ENCODE results near the gene AP2A2. TPM values are rescaled to one million over a fixed set of nuclear protein-coding genes. Genes with fewer than 3 reads are reported as not detected.

The AP2A2 gene
- 27.8 to 37.0 TPM (median 35.6 TPM) in 5 replicates for total RNA-seq (2022; extraction: Qiagen RNA extraction; ENCODE audit: low read depth)

GRCh38 chr11:925496-926301, at the start of gene AP2A2:
AP2A2 (plus strand) TSS chr11:925870; CDS start chr11:926022, 152 bp downstream.

GRCh38 chr11:910589-911030, 15.1 kb upstream of the AP2A2 start, which contains the start of gene CHID1:
CHID1 (minus strand) TSS chr11:910810; CDS start chr11:904816, 5,994 bp downstream.

GRCh38 chr11:1036303-1036923, 110.7 kb downstream of the AP2A2 start, which contains the start of gene MUC6:
MUC6 (minus strand) TSS chr11:1036718; CDS start chr11:1036655, 63 bp downstream.

Other genes starting within 250 kb of the AP2A2 start
- gene DEAF1, start 230.6 kb upstream of the AP2A2 start, total RNA-seq (2022; extraction: Qiagen RNA extraction; ENCODE audit: low read depth) = 26.8 to 38.2 TPM (median 36.6 TPM) in 5 replicates
- 9.1 to 10.8 TPM (median 10.0 TPM) in 5 replicates for gene TMEM80, start 230.1 kb upstream of the AP2A2 start, total RNA-seq (2022; extraction: Qiagen RNA extraction; ENCODE audit: low read depth)
- gene EPS8L2, start 219.6 kb upstream of the AP2A2 start, total RNA-seq (2022; extraction: Qiagen RNA extraction; ENCODE audit: low read depth) = 72.5 to 125 TPM (median 110 TPM) in 5 replicates
- 399 to 462 TPM (median 422 TPM) in 5 replicates for gene TALDO1, start 178.4 kb upstream of the AP2A2 start, total RNA-seq (2022; extraction: Qiagen RNA extraction; ENCODE audit: low read depth)
- 33.0 to 49.6 TPM (median 38.2 TPM) in 5 replicates for gene GATD1, start 148.4 kb upstream of the AP2A2 start, total RNA-seq (2022; extraction: Qiagen RNA extraction; ENCODE audit: low read depth)
- gene CEND1, start 135.8 kb upstream of the AP2A2 start, total RNA-seq (2022; extraction: Qiagen RNA extraction; ENCODE audit: low read depth) = 1.4 to 2.0 TPM (median 1.6 TPM) in 5 replicates
- 21.4 to 38.1 TPM (median 34.1 TPM) in 5 replicates for gene SLC25A22, start 127.6 kb upstream of the AP2A2 start, total RNA-seq (2022; extraction: Qiagen RNA extraction; ENCODE audit: low read depth)
- gene PIDD1, start 120.6 kb upstream of the AP2A2 start, total RNA-seq (2022; extraction: Qiagen RNA extraction; ENCODE audit: low read depth) = 8.1 to 16.3 TPM (median 13.1 TPM) in 5 replicates
- 1,693 to 2,940 TPM (median 2,495 TPM) in 5 replicates for gene RPLP2, start 115.9 kb upstream of the AP2A2 start, total RNA-seq (2022; extraction: Qiagen RNA extraction; ENCODE audit: low read depth)
- gene PNPLA2, start 107.0 kb upstream of the AP2A2 start, total RNA-seq (2022; extraction: Qiagen RNA extraction; ENCODE audit: low read depth) = 35.3 to 59.0 TPM (median 53.7 TPM) in 5 replicates
- gene CRACR2B, start 98.0 kb upstream of the AP2A2 start, total RNA-seq (2022; extraction: Qiagen RNA extraction; ENCODE audit: low read depth) = 3.0 to 6.5 TPM (median 4.8 TPM) in 5 replicates
- 723 to 833 TPM (median 723 TPM) in 5 replicates for gene CD151, start 92.9 kb upstream of the AP2A2 start, total RNA-seq (2022; extraction: Qiagen RNA extraction; ENCODE audit: low read depth)
- 556 to 746 TPM (median 619 TPM) in 5 replicates for gene POLR2L, start 83.3 kb upstream of the AP2A2 start, total RNA-seq (2022; extraction: Qiagen RNA extraction; ENCODE audit: low read depth)
- gene TSPAN4, start 83.0 kb upstream of the AP2A2 start, total RNA-seq (2022; extraction: Qiagen RNA extraction; ENCODE audit: low read depth) = 107 to 186 TPM (median 164 TPM) in 5 replicates
- 71.3 to 80.2 TPM (median 74.5 TPM) in 5 replicates for gene CHID1, start 15.1 kb upstream of the AP2A2 start, total RNA-seq (2022; extraction: Qiagen RNA extraction; ENCODE audit: low read depth)
- 0.01 TPM in 2 of 5 replicates, not detected in the others for gene MUC6, start 110.8 kb downstream of the AP2A2 start, total RNA-seq (2022; extraction: Qiagen RNA extraction; ENCODE audit: low read depth)
- gene MUC2, start 149.0 kb downstream of the AP2A2 start, total RNA-seq (2022; extraction: Qiagen RNA extraction; ENCODE audit: low read depth) = 0.05 to 0.93 TPM (median 0.15 TPM) in 5 replicates
- gene MUC5AC, start 232.1 kb downstream of the AP2A2 start, total RNA-seq (2022; extraction: Qiagen RNA extraction; ENCODE audit: low read depth) = 1.9 to 4.0 TPM (median 3.4 TPM) in 5 replicates